NCI-H1105 treated with DMSO at 0.1 percent for 48 hours (cell line): ENCODE data around the gene POLR3E.

Experiments used
- DNase-seq: peaks from one replicate; lab custom pipeline; 2025; lab: John Stamatoyannopoulos, UW

POLR3E gene

GRCh38 chr16:22297114-22297870 lies at the start of gene POLR3E:
POLR3E (plus strand) TSS chr16:22297409; CDS start chr16:22302969, 5,560 bp downstream.
- DNase-seq: peak; percentile 82

- DNase-seq: no peak
Measured at GRCh38 chr16:22250522-22250921, 46.7 kb upstream of the POLR3E start.

DNA sequence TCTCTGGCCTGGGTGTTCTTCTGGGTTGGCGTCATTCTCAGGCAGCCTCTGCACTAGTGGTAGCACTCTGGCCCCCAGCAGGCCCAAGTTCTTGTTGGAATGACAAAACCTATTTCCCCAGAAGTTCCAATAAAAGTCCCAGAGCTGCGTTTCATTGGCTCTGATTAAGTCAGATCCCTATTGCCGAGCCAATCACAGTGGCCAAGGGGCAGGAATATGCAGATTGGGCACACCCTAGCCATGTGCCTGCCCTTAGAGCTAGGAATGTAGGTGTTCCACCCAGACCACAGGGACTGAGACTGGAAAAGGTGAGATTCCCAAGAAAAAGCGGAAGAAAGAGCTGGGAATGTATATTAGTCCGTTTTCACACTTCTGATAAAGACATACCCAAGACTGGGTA lies 44.9 kb upstream of the POLR3E start:
- DNase-seq: no peak

- no peak for DNase-seq
Measured at GRCh38 chr16:22253272-22253671, 43.9 kb upstream of the POLR3E start.

DNA sequence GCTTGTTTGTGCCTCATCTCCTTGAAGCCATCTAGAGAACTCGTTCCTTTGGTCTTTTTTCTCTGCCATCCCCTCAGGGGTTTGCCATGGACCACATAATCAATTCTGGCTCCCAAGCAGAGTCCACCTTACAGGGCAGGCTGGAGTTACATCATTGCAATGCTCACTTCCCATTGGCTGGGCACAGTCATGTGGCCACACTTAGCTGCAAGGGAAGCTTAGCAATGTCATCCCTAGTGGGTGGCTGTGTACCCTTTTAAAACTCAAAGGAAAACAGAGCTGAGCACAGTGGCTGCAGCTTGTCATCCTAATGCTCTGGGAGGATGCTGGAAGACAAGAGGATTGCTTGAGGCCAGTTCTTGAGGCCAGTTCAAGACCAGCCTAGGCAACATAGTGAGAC lies 41.9 kb upstream of the POLR3E start:
- no peak for DNase-seq

DNA sequence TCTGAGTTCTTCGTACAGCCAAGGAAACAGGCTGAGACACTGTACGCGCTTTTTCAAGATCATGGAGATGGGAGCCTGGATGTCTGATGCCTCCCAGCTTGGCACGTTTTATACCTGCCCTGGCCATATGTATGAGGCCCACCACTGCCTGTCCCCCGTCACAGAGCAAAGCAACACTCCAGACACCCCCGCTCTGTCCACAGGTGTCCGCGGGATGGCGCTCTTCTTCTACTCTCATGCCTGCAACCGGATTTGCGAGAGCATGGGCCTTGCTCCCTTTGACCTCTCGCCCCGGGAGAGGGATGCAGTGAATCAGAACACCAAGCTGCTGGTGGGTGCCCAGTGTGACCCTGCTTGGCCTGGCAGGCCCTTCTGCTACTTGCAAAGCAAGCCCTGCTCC lies 39.8 kb upstream of the POLR3E start:
- DNase-seq: no peak

DNA sequence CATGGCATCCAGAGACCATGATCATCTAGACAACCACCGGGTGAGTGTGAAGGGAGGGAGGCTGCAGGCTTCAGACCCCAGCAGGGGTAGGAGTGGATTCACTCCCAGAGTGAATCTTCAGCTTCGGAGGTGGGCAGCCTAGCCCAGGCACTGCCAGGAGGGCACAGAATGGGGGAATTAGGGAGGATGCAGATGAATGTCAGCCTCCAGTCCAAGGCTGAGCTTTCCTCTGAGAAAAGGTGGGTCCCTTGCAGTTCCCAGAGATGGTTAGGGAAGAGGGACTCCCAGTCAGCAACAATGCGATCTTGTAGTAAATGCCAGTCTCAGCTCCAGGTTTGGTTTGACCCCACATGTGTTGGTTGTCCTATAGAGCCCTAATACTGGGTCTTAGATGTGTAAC lies 36.7 kb upstream of the POLR3E start:
- no peak for DNase-seq

DNA sequence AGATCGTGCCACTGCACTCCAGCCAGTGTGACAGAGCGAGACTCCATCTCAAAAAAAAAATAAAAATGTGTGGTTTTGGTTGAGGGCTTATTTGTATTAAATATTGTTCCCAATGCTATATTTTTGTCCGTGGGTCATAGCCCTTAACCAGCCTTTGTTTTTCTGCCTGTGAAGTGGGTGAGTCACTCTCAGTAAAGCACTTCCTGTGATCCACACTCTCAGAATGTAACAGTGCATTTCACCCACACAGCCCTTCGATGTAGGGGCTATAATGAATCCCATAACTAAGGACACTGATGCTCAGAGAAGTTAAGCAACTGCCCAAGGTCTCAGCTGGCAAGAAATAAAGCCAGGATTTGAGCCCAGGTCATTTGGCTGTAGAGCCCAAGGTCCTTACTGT lies 34.7 kb upstream of the POLR3E start:
- DNase-seq: no peak

DNA sequence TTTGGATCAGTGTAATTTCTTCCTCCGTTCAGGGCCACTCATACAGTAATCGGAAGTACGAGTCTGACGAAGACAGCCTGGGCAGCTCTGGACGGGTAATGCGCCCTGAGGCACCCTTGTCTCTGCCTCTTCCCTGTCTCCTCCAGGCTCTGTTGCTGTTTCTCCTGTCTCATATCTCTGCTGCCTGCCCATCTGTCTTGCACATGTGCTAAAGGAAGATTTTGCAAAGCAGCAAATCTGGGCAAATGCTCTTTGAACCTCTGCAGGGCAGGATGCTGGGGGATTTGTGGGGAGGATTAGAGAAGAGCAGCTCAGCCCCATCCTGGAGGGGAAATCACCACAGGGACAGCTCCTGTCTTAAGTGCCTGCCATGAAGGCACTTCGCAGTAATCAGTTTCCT lies 32.4 kb upstream of the POLR3E start:
- no peak for DNase-seq

DNA sequence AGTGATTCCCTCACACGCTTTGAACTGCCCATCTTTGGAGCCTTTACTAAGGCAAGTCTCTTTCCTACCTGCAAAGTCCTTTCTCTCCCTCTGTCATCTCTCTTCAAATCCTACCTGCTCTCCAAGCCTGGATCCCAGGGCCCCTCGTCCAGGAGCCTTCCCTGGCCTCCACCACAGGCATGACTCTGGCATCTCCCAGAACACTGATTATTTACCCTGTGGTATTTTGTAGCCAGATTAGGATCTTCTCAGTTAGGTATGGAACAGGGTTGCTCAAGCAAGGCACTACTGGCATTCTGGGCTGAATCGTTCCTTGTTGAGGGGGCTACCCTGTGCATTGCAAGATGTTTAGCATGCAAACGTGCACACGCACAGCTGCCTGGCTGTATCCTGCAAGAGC lies 31.9 kb upstream of the POLR3E start:
- DNase-seq: no peak

DNA sequence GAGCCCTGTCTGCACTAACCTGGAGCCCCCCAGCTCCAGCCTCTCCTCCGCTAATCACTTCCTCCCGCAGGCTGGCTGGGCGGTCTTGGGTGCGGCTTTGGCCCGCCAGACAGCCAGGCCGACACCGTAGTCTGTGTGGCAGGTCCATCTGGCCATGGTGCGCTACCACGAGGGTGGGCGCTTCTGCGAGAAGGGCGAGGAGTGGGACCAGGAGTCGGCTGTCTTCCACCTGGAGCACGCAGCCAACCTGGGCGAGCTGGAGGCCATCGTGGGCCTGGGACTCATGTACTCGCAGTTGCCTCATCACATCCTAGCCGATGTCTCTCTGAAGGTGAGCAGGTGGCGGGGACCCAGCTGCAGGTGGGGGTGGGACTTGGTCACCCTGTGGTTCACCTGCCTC lies 30.7 kb upstream of the POLR3E start:
- DNase-seq: no peak

- no peak for DNase-seq
Measured at GRCh38 chr16:22267764-22268163, 29.4 kb upstream of the POLR3E start.

DNA sequence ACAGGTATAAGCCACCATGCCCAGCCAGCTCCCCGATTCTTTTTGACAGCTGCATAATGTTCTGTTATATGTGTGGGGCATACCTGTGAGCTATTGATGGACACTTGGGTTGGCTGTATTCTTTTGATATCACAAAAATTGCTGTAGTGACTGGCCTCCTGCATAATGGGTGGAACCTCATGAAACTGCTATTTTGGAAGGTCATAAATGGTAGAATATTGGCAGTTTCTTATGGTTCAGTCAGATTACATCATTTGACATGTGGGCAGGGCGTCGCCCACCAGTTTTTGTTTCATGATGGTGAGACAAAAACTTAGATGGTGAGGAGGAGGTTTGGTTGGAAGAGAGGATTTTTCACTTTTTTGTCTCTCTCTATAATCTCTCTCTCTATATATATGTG lies 26.7 kb upstream of the POLR3E start:
- DNase-seq: no peak

GRCh38 chr16:22272870-22273650 lies 24.1 kb upstream of the POLR3E start:
- DNase-seq: no peak

DNA sequence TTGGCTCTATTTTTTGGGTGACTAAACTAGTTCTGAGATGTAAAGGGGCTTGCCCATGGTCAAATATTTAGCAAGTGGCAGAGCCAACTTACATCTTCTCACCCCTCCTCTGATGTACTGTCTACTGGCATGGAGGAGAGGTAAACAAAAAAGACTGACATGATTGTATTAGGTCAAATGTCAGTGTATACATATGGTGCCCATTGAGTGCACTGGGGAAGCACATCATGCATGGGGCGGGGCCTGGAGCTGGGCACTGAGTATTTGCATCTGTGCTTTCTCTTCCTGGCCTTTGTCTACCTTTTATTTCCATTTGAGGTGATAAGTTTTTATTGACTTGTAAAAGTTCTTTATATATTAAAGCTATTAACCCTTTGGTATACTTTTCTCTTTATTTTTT lies 22.3 kb upstream of the POLR3E start:
- no peak for DNase-seq

- DNase-seq: no peak
Measured at GRCh38 chr16:22278441-22279230, 18.6 kb upstream of the POLR3E start.

DNA sequence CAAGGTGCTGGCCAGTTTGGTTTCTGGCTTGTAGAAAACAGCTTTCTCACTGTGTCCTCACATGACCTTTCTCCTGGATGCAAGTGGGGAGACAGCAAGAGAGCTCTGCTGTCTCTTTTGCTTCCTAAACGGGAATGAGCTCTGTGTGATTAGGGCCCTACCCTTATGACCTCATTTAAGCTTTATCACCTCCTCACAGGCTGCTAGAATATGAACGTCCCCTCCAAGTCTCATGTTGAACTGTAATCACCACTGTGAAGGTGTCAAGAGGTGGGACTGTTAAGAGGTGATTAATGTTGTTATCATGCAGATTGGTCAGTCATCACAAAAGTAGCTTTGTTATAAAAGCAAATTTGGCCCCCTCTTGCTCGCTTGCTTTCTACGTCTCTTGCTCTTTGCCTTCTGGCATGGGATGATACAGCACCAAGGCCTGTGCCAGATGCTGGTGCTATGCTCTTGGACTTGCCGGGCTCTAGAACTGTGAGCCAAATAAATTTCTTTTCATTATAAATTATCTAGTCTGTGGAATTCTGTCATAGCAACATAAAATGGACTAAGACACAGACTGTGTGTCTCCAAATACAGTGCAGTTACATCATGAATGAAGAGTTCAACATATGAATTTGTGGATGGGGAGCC lies 14.8 kb upstream of the POLR3E start:
- no peak for DNase-seq

GRCh38 chr16:22284637-22285036 lies 12.6 kb upstream of the POLR3E start:
- no peak for DNase-seq

- DNase-seq: no peak
Measured at GRCh38 chr16:22285080-22285479, 12.1 kb upstream of the POLR3E start.

DNA sequence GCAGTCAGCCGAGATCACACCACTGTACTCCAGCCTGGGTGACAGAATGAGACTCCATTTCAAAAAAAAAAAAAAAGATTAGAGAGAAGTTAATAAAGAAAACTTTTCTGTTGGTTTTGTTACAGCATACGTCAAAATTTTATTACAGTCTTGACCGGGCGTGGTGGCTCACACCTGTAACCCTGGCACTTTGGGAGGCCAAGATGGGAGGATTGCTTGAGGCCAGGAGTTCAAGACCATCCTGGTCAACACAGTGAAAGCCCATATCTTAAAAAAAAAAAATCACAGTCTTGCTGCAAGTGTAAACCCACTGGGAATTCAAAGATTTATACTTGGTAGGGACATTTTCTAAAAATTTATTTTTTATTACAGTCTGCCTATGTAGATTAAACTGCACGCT lies 6.2 kb upstream of the POLR3E start:
- no peak for DNase-seq

DNA sequence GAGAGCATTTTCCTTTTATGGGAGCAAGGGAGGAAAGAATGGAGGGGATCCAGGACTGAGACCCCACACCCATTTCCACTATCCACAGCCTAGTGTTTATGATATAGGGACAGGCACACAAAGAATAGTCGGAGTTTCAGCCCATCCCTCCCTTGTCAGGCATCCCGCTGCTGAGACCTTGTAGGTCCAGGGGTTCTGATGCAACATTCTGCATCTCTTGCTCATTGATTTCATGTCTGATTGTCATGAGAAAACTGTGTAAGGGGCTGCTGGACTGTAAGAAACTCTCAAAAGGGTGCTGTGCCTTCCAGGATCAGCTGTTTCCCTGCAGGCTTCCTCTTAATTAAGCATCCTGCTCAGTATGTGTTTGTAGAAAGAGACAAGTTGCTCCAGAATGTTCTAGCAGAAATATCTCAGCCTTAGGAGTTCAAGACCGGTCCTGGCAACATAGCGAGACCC lies 5.3 kb upstream of the POLR3E start:
- no peak for DNase-seq

- DNase-seq: no peak
Measured at GRCh38 chr16:22292320-22292719, 4.9 kb upstream of the POLR3E start.
